Karpas-422 (cell line): ENCODE measurements around the gene ALG10B. TPM values are rescaled to one million over a fixed set of nuclear protein-coding genes. Genes with fewer than 3 reads are reported as not detected.
A peak's percentile ranks its signal among the peaks of the same experiment; 100 is the strongest.
"Not testable (repeated sequence)": the region's sequence is repeated elsewhere in the genome, so short reads cannot be mapped to it uniquely, and the experiment has no call there.

ENCODE experiments used
- DNase-seq: peaks from one replicate; pipeline ENCODE4 v3.0.0-alpha.2; 2015
- H2AFZ ChIP-seq: fragments of 200-600 bp; sonication (generic); 2 replicates; pipeline ENCODE4 v1.6.1; 2014; ENCODE audit warnings: antibody characterized with exemption, low read length, mixed read lengths
- H3K27ac ChIP-seq: fragments of 200-600 bp; sonication (generic); 2 replicates; pipeline ENCODE4 v1.5.1; 2014; ENCODE audit warnings: mild to moderate bottlenecking, low read length, moderate library complexity
- H3K27me3 ChIP-seq: fragments of 200-600 bp; sonication (generic); 2 replicates; pipeline ENCODE4 v1.6.1; 2014; ENCODE audit warnings: low read length, mixed read lengths
- H3K36me3 ChIP-seq: fragments of 200-600 bp; sonication (generic); 2 replicates; pipeline ENCODE4 v1.6.1; 2014; ENCODE audit warnings: low read length, mixed read lengths; ENCODE audit not compliant: insufficient read depth
- H3K4me1 ChIP-seq: fragments of 200-600 bp; sonication (generic); 2 replicates; pipeline ENCODE4 v1.6.1; 2014; ENCODE audit warnings: mild to moderate bottlenecking, low read length, mixed read lengths
- H3K4me2 ChIP-seq: fragments of 200-600 bp; sonication (generic); 2 replicates; pipeline ENCODE4 v1.6.1; 2014; ENCODE audit warnings: low read length, low read depth, mild to moderate bottlenecking; ENCODE audit not compliant: poor library complexity, severe bottlenecking
- H3K4me3 ChIP-seq: fragments of 200-600 bp; sonication (generic); 2 replicates; pipeline ENCODE4 v1.5.1; 2014; ENCODE audit warnings: mild to moderate bottlenecking, antibody characterized with exemption, low read length, mixed read lengths
- H3K79me2 ChIP-seq: fragments of 200-600 bp; sonication (generic); 2 replicates; pipeline ENCODE4 v1.6.1; 2014; ENCODE audit warnings: mild to moderate bottlenecking, low read length, mixed read lengths
- H3K9ac ChIP-seq: fragments of 200-600 bp; sonication (generic); 2 replicates; pipeline ENCODE4 v1.6.0; 2014; ENCODE audit warnings: low read length
- H3K9me2 ChIP-seq: fragments of 200-600 bp; sonication (generic), shearing (Covaris generic); replicated peaks from 2 replicates; pipeline ENCODE4 v1.6.0; 2014; ENCODE audit warnings: mild to moderate bottlenecking, low read length, moderate library complexity; ENCODE audit not compliant: insufficient read depth
- H3K9me3 ChIP-seq: fragments of 300-700, 200-600 bp; sonication (generic); 2 replicates; pipeline ENCODE4 v1.6.1; 2014; ENCODE audit warnings: low read length, mixed read lengths
- H4K20me1 ChIP-seq: fragments of 200-600 bp; sonication (generic); 2 replicates; pipeline ENCODE4 v1.6.1; 2014; ENCODE audit warnings: mild to moderate bottlenecking, antibody characterized with exemption, low read length, low read depth; ENCODE audit not compliant: insufficient read depth
- total RNA-seq: library from RNA; depleted of rRNA; stranded (reverse); fragments of >200 nt; shearing (Covaris generic); gene quantifications from 2 replicates; pipeline ENCODE4 v1.2.3, GENCODE V29; 2014; ENCODE audit warnings: low replicate concordance; rRNA removed

The ALG10B gene, protein sequence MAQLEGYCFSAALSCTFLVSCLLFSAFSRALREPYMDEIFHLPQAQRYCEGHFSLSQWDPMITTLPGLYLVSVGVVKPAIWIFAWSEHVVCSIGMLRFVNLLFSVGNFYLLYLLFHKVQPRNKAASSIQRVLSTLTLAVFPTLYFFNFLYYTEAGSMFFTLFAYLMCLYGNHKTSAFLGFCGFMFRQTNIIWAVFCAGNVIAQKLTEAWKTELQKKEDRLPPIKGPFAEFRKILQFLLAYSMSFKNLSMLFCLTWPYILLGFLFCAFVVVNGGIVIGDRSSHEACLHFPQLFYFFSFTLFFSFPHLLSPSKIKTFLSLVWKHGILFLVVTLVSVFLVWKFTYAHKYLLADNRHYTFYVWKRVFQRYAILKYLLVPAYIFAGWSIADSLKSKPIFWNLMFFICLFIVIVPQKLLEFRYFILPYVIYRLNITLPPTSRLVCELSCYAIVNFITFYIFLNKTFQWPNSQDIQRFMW
- total RNA-seq, result 15.8 and 20.1 TPM in 2 replicates

DNA sequence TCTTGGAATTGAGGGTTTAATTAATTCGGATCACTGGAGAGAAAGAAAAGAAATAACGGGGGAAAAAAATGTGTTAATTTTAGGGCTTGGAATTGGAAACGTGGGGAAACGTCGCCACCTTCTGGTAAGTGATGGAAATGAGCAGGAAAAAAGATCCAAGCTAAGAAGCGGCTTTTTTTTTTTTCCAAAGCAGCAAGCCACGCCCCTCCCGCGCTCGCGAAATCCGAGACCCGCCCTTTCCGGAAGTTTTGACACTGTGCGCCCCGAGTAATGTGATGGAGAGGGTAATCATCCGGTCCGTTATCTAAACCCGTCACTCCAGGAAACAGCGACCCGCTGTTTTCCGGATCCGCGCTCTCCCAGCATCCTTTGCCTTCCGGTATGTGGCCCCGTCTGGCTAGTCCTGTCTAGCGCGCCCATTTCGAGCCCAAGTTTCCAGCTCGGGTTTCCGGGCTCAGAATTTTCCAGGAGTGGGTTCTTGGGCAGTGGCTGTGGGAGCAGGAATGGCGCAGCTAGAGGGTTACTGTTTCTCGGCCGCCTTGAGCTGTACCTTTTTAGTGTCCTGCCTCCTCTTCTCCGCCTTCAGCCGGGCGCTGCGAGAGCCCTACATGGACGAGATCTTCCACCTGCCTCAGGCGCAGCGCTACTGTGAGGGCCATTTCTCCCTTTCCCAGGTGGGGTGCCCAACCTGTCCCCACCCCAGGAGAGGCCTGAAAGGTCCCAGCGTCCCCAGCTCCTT, at the start of gene ALG10B:
Gene ALG10B (plus strand): TSS at position 384 of the 739 bp plus-strand sequence. CDS start 120 bp downstream, at position 504.
- H3K4me3 ChIP-seq, result peak within 1 kb of the TSS; percentile 76
- no peaks in the 10 kb centered on the region for H3K9me3 ChIP-seq
- 0 out of 2 replicates have a peak, but pooled peaks cover 5% of the 10 kb centered on the region for H3K36me3 ChIP-seq
- peak within 1 kb of the TSS; percentile 76 for H3K9ac ChIP-seq
- peaks cover 16% of the 10 kb centered on the region; the same call in 1 of the 2 replicates for H3K4me1 ChIP-seq
- no peaks in the 10 kb centered on the region for H3K9me2 ChIP-seq
- no peaks in the 10 kb centered on the region for H4K20me1 ChIP-seq
- no peaks in the 10 kb centered on the region for H3K27me3 ChIP-seq
- peak; percentile 99 for DNase-seq
- H2AFZ ChIP-seq, result peak within 1 kb of the TSS; percentile 97
- peak within 1 kb of the TSS; percentile 90 for H3K4me2 ChIP-seq
- H3K27ac ChIP-seq, result peak within 1 kb of the TSS; percentile 41; the same call in 1 of the 2 replicates
- peaks cover 17% of the 10 kb centered on the region for H3K79me2 ChIP-seq

DNA sequence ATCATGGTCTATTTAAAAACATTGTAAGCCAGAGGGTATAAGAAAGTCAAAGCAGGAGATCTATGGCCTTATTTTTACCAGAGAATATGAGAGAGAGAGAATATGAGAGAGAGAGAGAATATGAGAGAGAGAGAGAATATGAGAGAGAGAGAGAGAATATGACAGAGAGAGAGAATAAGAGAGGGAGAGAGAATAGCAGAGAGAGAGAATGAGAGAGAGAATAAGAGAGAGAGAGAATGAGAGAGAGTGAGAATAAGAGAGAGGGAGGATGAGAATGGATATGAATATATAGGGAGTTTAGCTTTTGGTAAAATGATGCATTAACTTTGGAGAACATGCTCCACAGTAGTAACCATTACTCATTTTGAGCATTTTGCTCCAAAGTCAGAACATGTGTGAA, 48.0 kb upstream of the ALG10B start:
- Histone ChIP-seq H3K4me1 (no peaks in the 10 kb centered on the region), H2AFZ (no peak overlapping the region), H3K27ac (no peak overlapping the region), H3K9me3 (no peaks in the 10 kb centered on the region), H4K20me1 (no peaks in the 10 kb centered on the region), H3K36me3 (no peaks in the 10 kb centered on the region), H3K9me2 (no peaks in the 10 kb centered on the region), H3K4me2 (no peak overlapping the region), H3K79me2 (no peaks in the 10 kb centered on the region), H3K4me3 (no peak overlapping the region), H3K9ac (no peak overlapping the region), H3K27me3 (no peaks in the 10 kb centered on the region)
- DNase-seq, result no peak

DNA sequence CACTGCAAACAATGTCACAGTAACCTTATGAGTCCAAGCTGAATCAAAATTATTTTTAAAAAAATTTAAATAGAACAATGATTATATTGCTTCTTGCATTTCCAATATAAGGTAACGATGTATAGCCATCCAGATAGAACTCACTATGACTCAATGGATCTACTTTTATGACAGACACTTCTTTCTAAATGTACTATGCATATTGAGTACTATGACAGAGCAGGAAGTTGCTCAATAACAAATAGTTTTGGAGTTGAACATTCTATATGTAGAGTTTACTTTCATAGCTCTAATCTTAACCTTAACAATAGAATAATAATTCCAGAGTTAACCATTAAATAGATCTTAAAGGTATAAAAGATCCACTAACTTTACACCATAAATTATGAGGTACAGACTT, 46.7 kb upstream of the ALG10B start:
- DNase-seq, result no peak
- H3K27me3 ChIP-seq, result no peaks in the 10 kb centered on the region
- H3K27ac ChIP-seq, result no peak overlapping the region
- H3K4me3 ChIP-seq, result no peak overlapping the region
- no peaks in the 10 kb centered on the region for H4K20me1 ChIP-seq
- no peak overlapping the region for H2AFZ ChIP-seq
- H3K79me2 ChIP-seq, result no peaks in the 10 kb centered on the region
- H3K9me3 ChIP-seq, result no peaks in the 10 kb centered on the region
- H3K4me2 ChIP-seq, result no peak overlapping the region
- no peaks in the 10 kb centered on the region for H3K9me2 ChIP-seq
- H3K4me1 ChIP-seq, result no peaks in the 10 kb centered on the region
- no peak overlapping the region for H3K9ac ChIP-seq
- no peaks in the 10 kb centered on the region for H3K36me3 ChIP-seq

DNA sequence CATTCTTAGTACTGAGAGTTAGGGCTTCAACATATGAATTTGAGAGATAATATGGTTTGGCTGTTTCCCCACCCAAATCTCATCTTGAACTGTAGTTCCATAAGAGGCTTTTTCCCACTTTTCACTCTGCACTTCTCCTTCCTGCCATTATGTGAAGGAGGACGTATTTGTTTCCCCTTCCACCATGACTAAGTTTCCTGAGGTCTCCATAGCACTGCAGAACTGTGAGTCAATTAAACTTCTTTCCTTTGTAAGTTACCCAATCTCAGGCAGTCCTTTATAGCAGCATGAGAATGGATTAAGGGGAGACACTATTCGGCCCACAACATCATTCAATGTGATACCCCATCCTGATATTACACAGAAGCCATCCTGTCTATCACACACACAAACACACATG, 36.8 kb upstream of the ALG10B start:
- no peaks in the 10 kb centered on the region for H4K20me1 ChIP-seq
- no peaks in the 10 kb centered on the region for H3K79me2 ChIP-seq
- no peaks in the 10 kb centered on the region for H3K36me3 ChIP-seq
- H3K9me2 ChIP-seq, result no peaks in the 10 kb centered on the region
- no peak overlapping the region for H3K27ac ChIP-seq
- H3K9ac ChIP-seq, result no peak overlapping the region
- H3K27me3 ChIP-seq, result no peaks in the 10 kb centered on the region
- H2AFZ ChIP-seq, result no peak overlapping the region
- no peaks in the 10 kb centered on the region for H3K4me1 ChIP-seq
- no peak overlapping the region for H3K4me3 ChIP-seq
- no peak for DNase-seq
- H3K9me3 ChIP-seq, result no peaks in the 10 kb centered on the region
- H3K4me2 ChIP-seq, result no peak overlapping the region

DNA sequence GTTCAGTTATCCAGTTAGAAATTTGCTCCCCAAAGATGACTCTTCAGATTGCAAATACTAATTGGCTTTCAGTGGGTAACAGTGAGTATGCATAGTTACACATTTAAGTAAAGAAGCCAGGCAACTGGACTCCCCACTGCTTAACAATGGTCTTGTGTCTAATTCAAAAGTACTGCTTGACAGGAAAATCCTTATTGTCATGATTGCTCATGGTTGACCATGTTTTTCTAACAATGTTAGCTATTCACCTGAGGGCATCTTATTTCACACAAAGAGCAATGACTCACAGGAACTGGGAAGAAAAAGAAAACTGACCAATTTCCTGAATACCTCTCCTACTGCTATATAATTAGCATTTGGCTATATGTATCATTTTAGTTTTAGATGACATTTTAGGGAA, 33.7 kb upstream of the ALG10B start:
- no peak overlapping the region for H3K27ac ChIP-seq
- H3K36me3 ChIP-seq, result no peaks in the 10 kb centered on the region
- DNase-seq, result no peak
- no peaks in the 10 kb centered on the region for H3K79me2 ChIP-seq
- H4K20me1 ChIP-seq, result no peaks in the 10 kb centered on the region
- H3K9ac ChIP-seq, result no peak overlapping the region
- no peaks in the 10 kb centered on the region for H3K9me3 ChIP-seq
- H3K27me3 ChIP-seq, result no peaks in the 10 kb centered on the region
- H2AFZ ChIP-seq, result no peak overlapping the region
- no peaks in the 10 kb centered on the region for H3K9me2 ChIP-seq
- no peak overlapping the region for H3K4me3 ChIP-seq
- no peak overlapping the region for H3K4me2 ChIP-seq
- H3K4me1 ChIP-seq, result no peaks in the 10 kb centered on the region

DNA sequence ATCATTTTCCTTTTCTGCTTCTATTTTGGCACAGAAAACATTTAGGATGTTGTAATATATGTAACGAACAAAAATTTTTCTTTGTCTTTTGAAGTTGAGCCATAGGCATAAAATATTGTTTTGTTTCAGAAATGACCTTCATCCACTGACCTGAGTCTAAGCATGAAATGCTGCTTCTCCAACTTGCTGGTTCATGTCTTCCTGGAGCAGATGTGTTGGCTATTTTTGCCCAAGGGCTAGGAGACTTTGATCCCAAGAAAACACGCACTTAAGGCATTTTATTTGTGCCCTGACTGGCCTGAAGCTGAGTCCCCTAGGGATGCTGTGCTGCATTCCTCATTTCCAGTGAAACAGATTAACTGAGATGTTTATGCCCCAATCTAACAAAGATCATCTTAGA, 27.2 kb upstream of the ALG10B start:
- Histone ChIP-seq H3K27ac (no peak overlapping the region), H3K9me2 (no peaks in the 10 kb centered on the region), H3K27me3 (no peaks in the 10 kb centered on the region), H3K9ac (no peak overlapping the region), H3K79me2 (no peaks in the 10 kb centered on the region), H3K4me1 (no peaks in the 10 kb centered on the region), H4K20me1 (no peaks in the 10 kb centered on the region), H3K4me2 (no peak overlapping the region), H2AFZ (no peak overlapping the region), H3K9me3 (no peaks in the 10 kb centered on the region), H3K4me3 (no peak overlapping the region), H3K36me3 (no peaks in the 10 kb centered on the region)
- no peak for DNase-seq

DNA sequence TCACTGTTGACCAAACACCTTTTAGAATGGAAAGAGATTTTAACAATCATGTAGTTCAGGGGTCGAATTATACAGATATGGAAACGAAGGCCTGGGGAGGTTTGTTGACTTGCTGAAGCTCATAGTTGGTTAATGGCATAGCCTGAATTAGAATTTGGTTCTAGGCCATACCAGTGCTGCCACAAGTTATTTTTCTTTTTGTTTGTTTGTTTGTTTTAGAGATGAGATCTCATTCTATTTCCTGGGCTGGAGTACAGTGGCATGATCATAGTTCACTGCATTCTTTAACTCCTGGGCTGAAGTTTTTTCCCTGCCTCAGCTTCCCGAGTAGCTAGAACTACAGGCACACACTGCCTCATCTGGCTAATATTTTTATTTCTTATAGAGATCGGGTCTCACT, 25.4 kb upstream of the ALG10B start:
- Histone ChIP-seq H3K27ac (no peak overlapping the region), H3K9me2 (no peaks in the 10 kb centered on the region), H4K20me1 (no peaks in the 10 kb centered on the region), H3K9me3 (no peaks in the 10 kb centered on the region), H3K4me2 (no peak overlapping the region), H3K79me2 (no peaks in the 10 kb centered on the region), H3K9ac (no peak overlapping the region), H3K36me3 (no peaks in the 10 kb centered on the region), H3K4me3 (no peak overlapping the region), H3K27me3 (no peaks in the 10 kb centered on the region), H3K4me1 (no peaks in the 10 kb centered on the region), H2AFZ (no peak overlapping the region)
- no peak for DNase-seq

DNA sequence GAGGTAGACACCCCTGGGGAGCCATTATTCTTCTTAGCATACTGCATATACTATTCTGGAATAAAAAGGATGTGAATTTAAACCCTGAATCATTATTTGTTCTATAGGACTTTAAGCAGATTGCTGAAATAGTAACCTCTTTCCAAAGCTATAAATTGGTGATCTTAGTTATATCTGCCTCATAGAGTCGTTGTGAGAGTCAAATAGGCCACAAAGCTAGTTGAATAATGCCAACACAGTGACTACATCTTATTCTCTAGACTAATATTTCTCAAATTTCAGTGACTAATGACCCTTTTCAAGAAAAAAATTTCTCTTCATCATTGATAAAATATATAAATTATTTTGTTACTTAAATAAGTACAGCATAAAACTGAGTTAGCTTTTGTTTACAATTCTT, 13.6 kb upstream of the ALG10B start:
- H2AFZ ChIP-seq, H3K27me3 ChIP-seq, H3K9ac ChIP-seq, H3K79me2 ChIP-seq, H3K4me1 ChIP-seq, H4K20me1 ChIP-seq, H3K27ac ChIP-seq, H3K9me3 ChIP-seq, H3K4me3 ChIP-seq, H3K36me3 ChIP-seq, H3K9me2 ChIP-seq, DNase-seq, H3K4me2 ChIP-seq: not testable (repeated sequence)
